GM12878 (cell line): Measurements from ENCODE around the gene DTX4. TPM values are rescaled to one million over a fixed set of nuclear protein-coding genes. Genes with fewer than 3 reads are reported as not detected.
A peak's percentile ranks its signal among the peaks of the same experiment; 100 is the strongest.

Experiments used
- BMI1 ChIP-seq: fragments of 450-650 bp; IDR thresholded peaks from 2 replicates; pipeline ENCODE4 v1.6.1; 2016; ENCODE audit warnings: mild to moderate bottlenecking, moderate library complexity, borderline replicate concordance
- MEF2A ChIP-seq: IDR thresholded peaks from 2 replicates; pipeline ENCODE4 v1.6.1; 2011; ENCODE audit warnings: low read depth, mild to moderate bottlenecking, low read length, moderate library complexity; ENCODE audit not compliant: insufficient read depth
- MTA3 ChIP-seq: IDR thresholded peaks from 2 replicates; pipeline ENCODE4 v1.6.1; 2012; ENCODE audit warnings: low read length, inconsistent platforms, borderline replicate concordance
- NR2C2 ChIP-seq: IDR thresholded peaks from 2 replicates; pipeline ENCODE4 v1.6.1; 2011; ENCODE audit warnings: borderline replicate concordance, low read depth; ENCODE audit not compliant: control insufficient read depth, insufficient read length
- PAX5 ChIP-seq: IDR thresholded peaks from 2 replicates; pipeline ENCODE4 v1.6.1; 2011; ENCODE audit warnings: low read depth, low read length, borderline replicate concordance
- RFX5 ChIP-seq: IDR thresholded peaks from 2 replicates; pipeline ENCODE4 v1.6.1; 2011; ENCODE audit warnings: low read depth, low read length, improper control_type of control experiment
- RUNX3 ChIP-seq: IDR thresholded peaks from 2 replicates; pipeline ENCODE4 v1.6.1; 2012; ENCODE audit warnings: low read length, inconsistent platforms
- SMARCA5 ChIP-seq: fragments of 450-650 bp; IDR thresholded peaks from 2 replicates; pipeline ENCODE4 v1.6.1; 2017; ENCODE audit warnings: mild to moderate bottlenecking
- SREBF2 ChIP-seq: IDR thresholded peaks from 2 replicates; pipeline ENCODE4 v1.6.1; 2012; ENCODE audit warnings: mild to moderate bottlenecking, low read length
- polyA plus RNA-seq, 11 experiments: library from polyadenylated mRNA; depleted of rRNA in 4 of 11; unstranded in 6 of 11; stranded (reverse) in 5 of 11; fragments of >200 nt; fragmentation: Nextera tagmentation in 4 of 11; fragmentation: Illumina TruSeq in 1 of 11; extraction: Ambion mirVana in 4 of 11; extraction: Trizol in 1 of 11; gene quantifications; 1 replicate in 1 of 11; 2 replicates in 10 of 11; pipeline versions ENCODE4 v1.2.1 to v1.2.3, GENCODE V29; 2011 to 2016; ENCODE audit warnings: inconsistent platforms in 2 of 11, missing spikeins in 2 of 11, low read depth in 1 of 11
- total RNA-seq, 4 experiments: library from RNA; depleted of rRNA in 3 of 4; stranded (reverse); fragments of >200 nt in 3 of 4; fragmentation: Illumina TruSeq in 1 of 4; extraction: Trizol in 1 of 4; gene quantifications; 2 replicates each; pipeline versions ENCODE4 v1.2.1 to v1.2.3, GENCODE V29; 2013 to 2021
- TF ChIP-seq, protein P1 (sequence below): IDR thresholded peaks from 2 replicates; pipeline ENCODE4 v1.6.1; 2012; ENCODE audit warnings: mild to moderate bottlenecking, low read depth, low read length
- TF ChIP-seq, protein P2 (sequence below): fragments of 450-650 bp; IDR thresholded peaks from 2 replicates; pipeline ENCODE4 v1.6.1; 2016; ENCODE audit warnings: mild to moderate bottlenecking, moderate library complexity, borderline replicate concordance
- TF ChIP-seq, protein P3 (sequence below): IDR thresholded peaks from 2 replicates; pipeline ENCODE4 v1.6.1; 2012; ENCODE audit warnings: low read length, inconsistent platforms
- TF ChIP-seq, protein P4 (sequence below): IDR thresholded peaks from 2 replicates; pipeline ENCODE4 v1.6.1; 2012; ENCODE audit warnings: improper control_type of control experiment, low read depth, low read length; ENCODE audit not compliant: insufficient replicate concordance

The DTX4 gene
- total and polyA plus RNA-seq, 10 of the 15 experiments (the other 5 are each of a cell fraction or from before 2014, with no cell fraction given), result 3.8 to 25.8 (median 10.5) TPM

DNA sequence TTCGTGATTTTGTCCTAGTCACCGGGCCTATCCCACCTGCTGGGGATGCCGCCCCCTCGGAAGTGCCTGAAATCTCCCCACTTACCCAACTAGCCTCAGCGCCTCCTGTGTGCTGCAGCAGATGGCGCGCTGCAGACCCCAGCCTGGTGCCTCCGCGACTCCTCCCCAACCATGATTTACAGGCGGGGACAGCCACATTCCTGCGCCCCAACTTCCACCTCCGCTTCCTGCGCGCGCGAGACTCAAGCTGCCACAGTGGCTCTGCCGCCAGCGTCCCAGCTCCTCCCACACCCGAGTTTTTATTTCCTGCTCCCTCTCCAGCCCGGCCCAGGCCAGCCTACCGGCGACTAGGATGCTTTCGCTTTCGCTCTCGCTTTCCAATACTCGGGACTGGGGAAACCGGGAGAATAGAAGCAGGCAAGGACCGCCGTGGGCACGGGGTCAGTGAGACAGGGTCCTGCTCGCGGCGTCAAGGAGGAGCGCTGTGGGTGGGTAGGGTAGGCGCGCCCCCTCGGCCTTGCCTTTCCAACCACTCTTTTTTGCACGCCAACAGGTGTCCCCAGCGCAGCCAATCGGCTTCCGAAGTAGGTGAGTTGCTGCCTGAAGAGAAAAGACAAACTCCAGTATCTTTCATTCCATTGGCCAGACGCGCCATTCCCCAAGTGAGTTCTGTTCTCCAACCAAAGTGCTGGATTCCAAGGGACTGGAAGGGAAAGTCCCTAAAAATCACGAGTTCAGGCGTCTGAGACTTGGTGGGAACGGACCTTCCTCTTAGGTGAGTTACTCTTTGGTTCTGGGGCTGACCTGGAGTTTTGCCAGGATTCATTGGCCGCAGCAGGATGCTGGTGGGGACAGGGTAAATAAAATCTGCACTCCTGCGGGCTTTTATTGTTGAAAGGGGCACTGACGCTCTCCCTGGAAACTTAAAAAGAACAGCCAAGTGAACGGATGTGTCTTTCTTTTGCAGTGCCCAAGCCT, 29.1 kb upstream of the DTX4 start, which contains the start of gene FAM111A (continued):
- TF ChIP-seq BMI1 (no peak), NR2C2 (no peak), SREBF2 (no peak), RUNX3 (peak; percentile 30; the same call in 1 of the 2 replicates), PAX5 (no peak), MTA3 (no peak), MEF2A (0 out of 2 replicates have a peak, but pooled peaks have one; percentile 22), SMARCA5 (peak; percentile 36; the same call in 1 of the 2 replicates), RFX5 (peak; percentile 91)
- TF ChIP-seq, protein P1, sequence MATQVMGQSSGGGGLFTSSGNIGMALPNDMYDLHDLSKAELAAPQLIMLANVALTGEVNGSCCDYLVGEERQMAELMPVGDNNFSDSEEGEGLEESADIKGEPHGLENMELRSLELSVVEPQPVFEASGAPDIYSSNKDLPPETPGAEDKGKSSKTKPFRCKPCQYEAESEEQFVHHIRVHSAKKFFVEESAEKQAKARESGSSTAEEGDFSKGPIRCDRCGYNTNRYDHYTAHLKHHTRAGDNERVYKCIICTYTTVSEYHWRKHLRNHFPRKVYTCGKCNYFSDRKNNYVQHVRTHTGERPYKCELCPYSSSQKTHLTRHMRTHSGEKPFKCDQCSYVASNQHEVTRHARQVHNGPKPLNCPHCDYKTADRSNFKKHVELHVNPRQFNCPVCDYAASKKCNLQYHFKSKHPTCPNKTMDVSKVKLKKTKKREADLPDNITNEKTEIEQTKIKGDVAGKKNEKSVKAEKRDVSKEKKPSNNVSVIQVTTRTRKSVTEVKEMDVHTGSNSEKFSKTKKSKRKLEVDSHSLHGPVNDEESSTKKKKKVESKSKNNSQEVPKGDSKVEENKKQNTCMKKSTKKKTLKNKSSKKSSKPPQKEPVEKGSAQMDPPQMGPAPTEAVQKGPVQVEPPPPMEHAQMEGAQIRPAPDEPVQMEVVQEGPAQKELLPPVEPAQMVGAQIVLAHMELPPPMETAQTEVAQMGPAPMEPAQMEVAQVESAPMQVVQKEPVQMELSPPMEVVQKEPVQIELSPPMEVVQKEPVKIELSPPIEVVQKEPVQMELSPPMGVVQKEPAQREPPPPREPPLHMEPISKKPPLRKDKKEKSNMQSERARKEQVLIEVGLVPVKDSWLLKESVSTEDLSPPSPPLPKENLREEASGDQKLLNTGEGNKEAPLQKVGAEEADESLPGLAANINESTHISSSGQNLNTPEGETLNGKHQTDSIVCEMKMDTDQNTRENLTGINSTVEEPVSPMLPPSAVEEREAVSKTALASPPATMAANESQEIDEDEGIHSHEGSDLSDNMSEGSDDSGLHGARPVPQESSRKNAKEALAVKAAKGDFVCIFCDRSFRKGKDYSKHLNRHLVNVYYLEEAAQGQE, result no peak
- TF ChIP-seq, protein P2, sequence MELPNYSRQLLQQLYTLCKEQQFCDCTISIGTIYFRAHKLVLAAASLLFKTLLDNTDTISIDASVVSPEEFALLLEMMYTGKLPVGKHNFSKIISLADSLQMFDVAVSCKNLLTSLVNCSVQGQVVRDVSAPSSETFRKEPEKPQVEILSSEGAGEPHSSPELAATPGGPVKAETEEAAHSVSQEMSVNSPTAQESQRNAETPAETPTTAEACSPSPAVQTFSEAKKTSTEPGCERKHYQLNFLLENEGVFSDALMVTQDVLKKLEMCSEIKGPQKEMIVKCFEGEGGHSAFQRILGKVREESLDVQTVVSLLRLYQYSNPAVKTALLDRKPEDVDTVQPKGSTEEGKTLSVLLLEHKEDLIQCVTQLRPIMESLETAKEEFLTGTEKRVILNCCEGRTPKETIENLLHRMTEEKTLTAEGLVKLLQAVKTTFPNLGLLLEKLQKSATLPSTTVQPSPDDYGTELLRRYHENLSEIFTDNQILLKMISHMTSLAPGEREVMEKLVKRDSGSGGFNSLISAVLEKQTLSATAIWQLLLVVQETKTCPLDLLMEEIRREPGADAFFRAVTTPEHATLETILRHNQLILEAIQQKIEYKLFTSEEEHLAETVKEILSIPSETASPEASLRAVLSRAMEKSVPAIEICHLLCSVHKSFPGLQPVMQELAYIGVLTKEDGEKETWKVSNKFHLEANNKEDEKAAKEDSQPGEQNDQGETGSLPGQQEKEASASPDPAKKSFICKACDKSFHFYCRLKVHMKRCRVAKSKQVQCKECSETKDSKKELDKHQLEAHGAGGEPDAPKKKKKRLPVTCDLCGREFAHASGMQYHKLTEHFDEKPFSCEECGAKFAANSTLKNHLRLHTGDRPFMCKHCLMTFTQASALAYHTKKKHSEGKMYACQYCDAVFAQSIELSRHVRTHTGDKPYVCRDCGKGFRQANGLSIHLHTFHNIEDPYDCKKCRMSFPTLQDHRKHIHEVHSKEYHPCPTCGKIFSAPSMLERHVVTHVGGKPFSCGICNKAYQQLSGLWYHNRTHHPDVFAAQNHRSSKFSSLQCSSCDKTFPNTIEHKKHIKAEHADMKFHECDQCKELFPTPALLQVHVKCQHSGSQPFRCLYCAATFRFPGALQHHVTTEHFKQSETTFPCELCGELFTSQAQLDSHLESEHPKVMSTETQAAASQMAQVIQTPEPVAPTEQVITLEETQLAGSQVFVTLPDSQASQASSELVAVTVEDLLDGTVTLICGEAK, result peak; percentile 31; the same call in 1 of the 2 replicates
- TF ChIP-seq, protein P3, sequence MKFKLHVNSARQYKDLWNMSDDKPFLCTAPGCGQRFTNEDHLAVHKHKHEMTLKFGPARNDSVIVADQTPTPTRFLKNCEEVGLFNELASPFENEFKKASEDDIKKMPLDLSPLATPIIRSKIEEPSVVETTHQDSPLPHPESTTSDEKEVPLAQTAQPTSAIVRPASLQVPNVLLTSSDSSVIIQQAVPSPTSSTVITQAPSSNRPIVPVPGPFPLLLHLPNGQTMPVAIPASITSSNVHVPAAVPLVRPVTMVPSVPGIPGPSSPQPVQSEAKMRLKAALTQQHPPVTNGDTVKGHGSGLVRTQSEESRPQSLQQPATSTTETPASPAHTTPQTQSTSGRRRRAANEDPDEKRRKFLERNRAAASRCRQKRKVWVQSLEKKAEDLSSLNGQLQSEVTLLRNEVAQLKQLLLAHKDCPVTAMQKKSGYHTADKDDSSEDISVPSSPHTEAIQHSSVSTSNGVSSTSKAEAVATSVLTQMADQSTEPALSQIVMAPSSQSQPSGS, result no peak
- TF ChIP-seq, protein P4, sequence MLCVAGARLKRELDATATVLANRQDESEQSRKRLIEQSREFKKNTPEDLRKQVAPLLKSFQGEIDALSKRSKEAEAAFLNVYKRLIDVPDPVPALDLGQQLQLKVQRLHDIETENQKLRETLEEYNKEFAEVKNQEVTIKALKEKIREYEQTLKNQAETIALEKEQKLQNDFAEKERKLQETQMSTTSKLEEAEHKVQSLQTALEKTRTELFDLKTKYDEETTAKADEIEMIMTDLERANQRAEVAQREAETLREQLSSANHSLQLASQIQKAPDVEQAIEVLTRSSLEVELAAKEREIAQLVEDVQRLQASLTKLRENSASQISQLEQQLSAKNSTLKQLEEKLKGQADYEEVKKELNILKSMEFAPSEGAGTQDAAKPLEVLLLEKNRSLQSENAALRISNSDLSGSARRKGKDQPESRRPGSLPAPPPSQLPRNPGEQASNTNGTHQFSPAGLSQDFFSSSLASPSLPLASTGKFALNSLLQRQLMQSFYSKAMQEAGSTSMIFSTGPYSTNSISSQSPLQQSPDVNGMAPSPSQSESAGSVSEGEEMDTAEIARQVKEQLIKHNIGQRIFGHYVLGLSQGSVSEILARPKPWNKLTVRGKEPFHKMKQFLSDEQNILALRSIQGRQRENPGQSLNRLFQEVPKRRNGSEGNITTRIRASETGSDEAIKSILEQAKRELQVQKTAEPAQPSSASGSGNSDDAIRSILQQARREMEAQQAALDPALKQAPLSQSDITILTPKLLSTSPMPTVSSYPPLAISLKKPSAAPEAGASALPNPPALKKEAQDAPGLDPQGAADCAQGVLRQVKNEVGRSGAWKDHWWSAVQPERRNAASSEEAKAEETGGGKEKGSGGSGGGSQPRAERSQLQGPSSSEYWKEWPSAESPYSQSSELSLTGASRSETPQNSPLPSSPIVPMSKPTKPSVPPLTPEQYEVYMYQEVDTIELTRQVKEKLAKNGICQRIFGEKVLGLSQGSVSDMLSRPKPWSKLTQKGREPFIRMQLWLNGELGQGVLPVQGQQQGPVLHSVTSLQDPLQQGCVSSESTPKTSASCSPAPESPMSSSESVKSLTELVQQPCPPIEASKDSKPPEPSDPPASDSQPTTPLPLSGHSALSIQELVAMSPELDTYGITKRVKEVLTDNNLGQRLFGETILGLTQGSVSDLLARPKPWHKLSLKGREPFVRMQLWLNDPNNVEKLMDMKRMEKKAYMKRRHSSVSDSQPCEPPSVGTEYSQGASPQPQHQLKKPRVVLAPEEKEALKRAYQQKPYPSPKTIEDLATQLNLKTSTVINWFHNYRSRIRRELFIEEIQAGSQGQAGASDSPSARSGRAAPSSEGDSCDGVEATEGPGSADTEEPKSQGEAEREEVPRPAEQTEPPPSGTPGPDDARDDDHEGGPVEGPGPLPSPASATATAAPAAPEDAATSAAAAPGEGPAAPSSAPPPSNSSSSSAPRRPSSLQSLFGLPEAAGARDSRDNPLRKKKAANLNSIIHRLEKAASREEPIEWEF, result no peak
